Panc1 (cell line): Measurements from ENCODE around the gene TARM1. TPM values are rescaled to one million over a fixed set of nuclear protein-coding genes. Genes with fewer than 3 reads are reported as not detected.
"Not testable (repeated sequence)": the region's sequence is repeated elsewhere in the genome, so short reads cannot be mapped to it uniquely, and the experiment has no call there.

Source experiments
- ATAC-seq: fragments of 200-7000 bp; cut with Tn5 transposase; 2 replicates; pipeline ENCODE4 v1.9.1; 2020; ENCODE audit warnings: mild to moderate bottlenecking, moderate library complexity
- BruUV-seq: library from RNA; stranded (reverse); fragments of 400-500 nt; replicated peaks from 2 replicates; lab custom pipeline; 2021; lab: Mats Ljungman, UMichigan
- CTCF ChIA-PET: fragments of 300-600 bp; sonication (Branson Sonifier 250); formaldehyde crosslinking; loops from one replicate; lab custom pipeline; 2022; ENCODE audit warnings: antibody characterized with exemption; lab: Charles Lee
- POLR2A ChIA-PET: fragments of 300-600 bp; sonication (Branson Sonifier 250); formaldehyde crosslinking; loops from one replicate; lab custom pipeline; 2022; ENCODE audit warnings: antibody characterized with exemption; lab: Charles Lee
- DNase-seq: peaks from one replicate; pipeline ENCODE4 v3.0.0-alpha.2; 2010; ENCODE audit warnings: low read depth, low spot score
- H3K27ac ChIP-seq: 2 replicates; pipeline ENCODE4 v1.5.1; 2011; ENCODE audit warnings: mild to moderate bottlenecking, low read length, inconsistent platforms
- H3K27me3 ChIP-seq: fragments of 200-500 bp; sonication (Bioruptor generic); 2 replicates; pipeline ENCODE4 v1.6.0; 2014; ENCODE audit warnings: low read length, inconsistent platforms; ENCODE audit not compliant: control insufficient read depth, insufficient read depth
- H3K36me3 ChIP-seq: fragments of 200-500 bp; sonication (Bioruptor generic); 2 replicates; pipeline ENCODE4 v1.5.1; 2014; ENCODE audit warnings: inconsistent platforms, mild to moderate bottlenecking, low read length, moderate library complexity; ENCODE audit not compliant: control insufficient read depth, insufficient read depth
- H3K4me1 ChIP-seq: 2 replicates; pipeline ENCODE4 v1.5.1; 2011; ENCODE audit warnings: inconsistent platforms, mild to moderate bottlenecking, low read length, moderate library complexity; ENCODE audit not compliant: control insufficient read depth, insufficient read depth
- H3K4me3 ChIP-seq, 2 experiments: 2 replicates each; pipeline ENCODE4 v1.5.1; 2011 to 2012; ENCODE audit warnings: low read depth in 2 of 2, low read length in 2 of 2, mild to moderate bottlenecking in 2 of 2, inconsistent platforms in 1 of 2, moderate library complexity in 1 of 2
- H3K9me3 ChIP-seq: fragments of 200-500 bp; sonication (Bioruptor generic); 2 replicates; pipeline ENCODE4 v1.5.1; 2014; ENCODE audit warnings: low read depth, mild to moderate bottlenecking, inconsistent platforms, low read length, moderate library complexity; ENCODE audit not compliant: control insufficient read depth, insufficient read depth
- POLR2AphosphoS5 ChIP-seq: IDR thresholded peaks from 2 replicates; pipeline ENCODE4 v1.6.1; 2012; ENCODE audit warnings: mild to moderate bottlenecking, low read depth, low read length, moderate library complexity
- REST ChIP-seq, 2 experiments: IDR thresholded peaks; 2 replicates each; pipeline ENCODE4 v1.6.1; 2011 to 2012; ENCODE audit warnings: low read depth in 2 of 2, control low read depth in 1 of 2, low read length in 1 of 2, mild to moderate bottlenecking in 1 of 2, moderate library complexity in 1 of 2; ENCODE audit not compliant: insufficient read depth in 1 of 2
- SIN3A ChIP-seq: IDR thresholded peaks from 2 replicates; pipeline ENCODE4 v1.6.1; 2012; ENCODE audit warnings: low read depth, mild to moderate bottlenecking, low read length, moderate library complexity, borderline replicate concordance; ENCODE audit not compliant: insufficient read depth
- TCF7L2 ChIP-seq: IDR thresholded peaks from 2 replicates; pipeline ENCODE4 v1.6.1; 2011; ENCODE audit warnings: mild to moderate bottlenecking, low read depth, low read length, inconsistent platforms
- in situ Hi-C: cut with HindIII; loops from 2 replicates; pipeline ENCODE4 v1.10.0; 2016; ENCODE audit warnings: low sequenced_read_pairs, low pct_unique_long_range_greater_than_20kb
- intact Hi-C: fragments of 100-400 bp; cut with micrococcal nuclease; formaldehyde crosslinking; loops from one replicate; pipeline ENCODE4 v1.10.0; 2022; ENCODE audit not compliant: unreplicated experiment
- total RNA-seq: library from RNA; stranded (reverse); gene quantifications from one replicate; pipeline ENCODE4 v1.2.1, GENCODE V29; 2021; ENCODE audit not compliant: unreplicated experiment
- TF ChIP-seq, protein P1 (sequence below): fragments of 450-650 bp; IDR thresholded peaks from 2 replicates; pipeline ENCODE4 v1.5.1; 2017; ENCODE audit warnings: mild to moderate bottlenecking

The TARM1 gene
- total RNA-seq, 1 experiment from 2014 or later, result not detected

GRCh38 chr19:54096617-54097106, 15.5 kb upstream of the TARM1 start:
- intact Hi-C loops, result loop anchor here (5.0 kb wide), 1 partner anchor 64 kb away; no protein-coding TSS in a partner anchor
- no TSS peak for BruUV-seq
- POLR2A ChIA-PET, result interaction anchor here (0.7 kb wide), 1 partner anchor 107 kb away, joined by 3 read pairs; no protein-coding TSS in a partner anchor
- ATAC-seq (peak; percentile 83), DNase-seq (no peak)
- in situ Hi-C loops, result no loop called here
- H3K27me3 ChIP-seq, result no peaks in the 10 kb centered on the region
- CTCF ChIA-PET, result interaction anchor here (0.7 to 1.1 kb wide), 4 partner anchors 15 to 190 kb away, joined by 3 to 7 read pairs (median 4); partner anchors contain the start of gene TARM1
- H3K4me1 ChIP-seq, result peaks cover 16% of the 10 kb centered on the region
- H3K36me3 ChIP-seq, result no peaks in the 10 kb centered on the region
- H3K4me3 ChIP-seq, result peak overlapping the region; percentile 45 to 74
- peaks cover 4% of the 10 kb centered on the region; the same call in 1 of the 2 replicates for H3K9me3 ChIP-seq
- TF ChIP-seq TCF7L2 (no peak), POLR2AphosphoS5 (no peak), SIN3A (no peak), REST (IDR thresholded peaks at IDR 0.05; ENCODE audit: insufficient read depth in 1 of 2, low read depth in 2 of 2, low read length in 1 of 2) (no peak)
- TF ChIP-seq, protein P1, sequence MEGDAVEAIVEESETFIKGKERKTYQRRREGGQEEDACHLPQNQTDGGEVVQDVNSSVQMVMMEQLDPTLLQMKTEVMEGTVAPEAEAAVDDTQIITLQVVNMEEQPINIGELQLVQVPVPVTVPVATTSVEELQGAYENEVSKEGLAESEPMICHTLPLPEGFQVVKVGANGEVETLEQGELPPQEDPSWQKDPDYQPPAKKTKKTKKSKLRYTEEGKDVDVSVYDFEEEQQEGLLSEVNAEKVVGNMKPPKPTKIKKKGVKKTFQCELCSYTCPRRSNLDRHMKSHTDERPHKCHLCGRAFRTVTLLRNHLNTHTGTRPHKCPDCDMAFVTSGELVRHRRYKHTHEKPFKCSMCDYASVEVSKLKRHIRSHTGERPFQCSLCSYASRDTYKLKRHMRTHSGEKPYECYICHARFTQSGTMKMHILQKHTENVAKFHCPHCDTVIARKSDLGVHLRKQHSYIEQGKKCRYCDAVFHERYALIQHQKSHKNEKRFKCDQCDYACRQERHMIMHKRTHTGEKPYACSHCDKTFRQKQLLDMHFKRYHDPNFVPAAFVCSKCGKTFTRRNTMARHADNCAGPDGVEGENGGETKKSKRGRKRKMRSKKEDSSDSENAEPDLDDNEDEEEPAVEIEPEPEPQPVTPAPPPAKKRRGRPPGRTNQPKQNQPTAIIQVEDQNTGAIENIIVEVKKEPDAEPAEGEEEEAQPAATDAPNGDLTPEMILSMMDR, result no peak
- peak overlapping the region; percentile 89 for H3K27ac ChIP-seq

DNA sequence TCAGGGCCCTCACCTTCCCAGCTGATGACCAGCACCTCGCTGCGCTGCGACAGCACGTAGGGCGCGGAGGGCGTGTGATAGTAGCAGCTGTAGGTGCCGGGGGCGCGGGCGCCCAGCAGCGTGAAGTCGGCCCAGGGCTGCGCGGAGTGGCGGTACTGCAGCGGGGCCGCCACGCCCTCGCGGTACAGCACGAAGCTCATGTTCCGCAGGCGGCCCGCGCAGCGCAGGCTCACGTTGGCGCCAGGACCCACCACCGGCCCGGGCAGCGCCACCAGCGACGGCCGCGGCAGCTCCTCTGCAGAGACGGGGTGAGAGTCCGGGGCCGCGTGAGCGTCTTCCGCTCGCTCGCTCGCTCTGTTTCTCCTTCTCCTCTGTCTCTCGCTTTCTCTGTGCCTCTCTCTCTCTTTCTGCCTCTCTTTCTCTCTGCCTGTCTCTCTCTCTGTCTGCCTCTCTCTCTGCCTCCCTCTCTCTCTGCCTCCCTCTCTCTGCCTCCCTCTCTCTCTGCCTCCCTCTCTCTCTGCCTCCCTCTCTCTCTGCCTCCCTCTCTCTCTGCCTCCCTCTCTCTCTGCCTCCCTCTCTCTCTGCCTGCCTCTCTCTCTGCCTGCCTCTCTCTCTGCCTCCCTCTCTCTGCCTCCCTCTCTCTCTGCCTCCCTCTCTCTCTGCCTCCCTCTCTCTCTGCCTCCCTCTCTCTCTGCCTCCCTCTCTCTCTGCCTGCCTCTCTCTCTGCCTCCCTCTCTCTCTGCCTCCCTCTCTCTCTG, 14.9 kb upstream of the TARM1 start:
- in situ Hi-C loops, H3K36me3 ChIP-seq, H3K27me3 ChIP-seq, H3K9me3 ChIP-seq, DNase-seq: not testable (repeated sequence)
- Histone ChIP-seq H3K4me3 (peak overlapping the region; percentile 45 to 74), H3K4me1 (peaks cover 16% of the 10 kb centered on the region), H3K27ac (peak overlapping the region; percentile 89)
- ChIA-PET POLR2A (interaction anchor here (0.6 to 0.7 kb wide), 2 partner anchors 48 to 208 kb away, joined by 3 read pairs; no protein-coding TSS in a partner anchor), CTCF (interaction anchor here (0.5 to 1.1 kb wide), 3 partner anchors 14 to 269 kb away, joined by 4 to 7 read pairs (median 4); partner anchors contain the start of gene TARM1)
- TF ChIP-seq SIN3A (peak; percentile 63; the same call in 1 of the 2 replicates), POLR2AphosphoS5 (peak; percentile 35; the same call in 1 of the 2 replicates)
- BruUV-seq, result TSS peak; percentile 92
- intact Hi-C loops, result loop anchor here (5.0 kb wide), 1 partner anchor 64 kb away; no protein-coding TSS in a partner anchor
- peak; percentile 79 for ATAC-seq
